Measurements from ENCODE around the gene LCORL.
"Not testable (repeated sequence)": the region's sequence is repeated elsewhere in the genome, so short reads cannot be mapped to it uniquely, and the experiment has no call there.

The LCORL gene

DNA sequence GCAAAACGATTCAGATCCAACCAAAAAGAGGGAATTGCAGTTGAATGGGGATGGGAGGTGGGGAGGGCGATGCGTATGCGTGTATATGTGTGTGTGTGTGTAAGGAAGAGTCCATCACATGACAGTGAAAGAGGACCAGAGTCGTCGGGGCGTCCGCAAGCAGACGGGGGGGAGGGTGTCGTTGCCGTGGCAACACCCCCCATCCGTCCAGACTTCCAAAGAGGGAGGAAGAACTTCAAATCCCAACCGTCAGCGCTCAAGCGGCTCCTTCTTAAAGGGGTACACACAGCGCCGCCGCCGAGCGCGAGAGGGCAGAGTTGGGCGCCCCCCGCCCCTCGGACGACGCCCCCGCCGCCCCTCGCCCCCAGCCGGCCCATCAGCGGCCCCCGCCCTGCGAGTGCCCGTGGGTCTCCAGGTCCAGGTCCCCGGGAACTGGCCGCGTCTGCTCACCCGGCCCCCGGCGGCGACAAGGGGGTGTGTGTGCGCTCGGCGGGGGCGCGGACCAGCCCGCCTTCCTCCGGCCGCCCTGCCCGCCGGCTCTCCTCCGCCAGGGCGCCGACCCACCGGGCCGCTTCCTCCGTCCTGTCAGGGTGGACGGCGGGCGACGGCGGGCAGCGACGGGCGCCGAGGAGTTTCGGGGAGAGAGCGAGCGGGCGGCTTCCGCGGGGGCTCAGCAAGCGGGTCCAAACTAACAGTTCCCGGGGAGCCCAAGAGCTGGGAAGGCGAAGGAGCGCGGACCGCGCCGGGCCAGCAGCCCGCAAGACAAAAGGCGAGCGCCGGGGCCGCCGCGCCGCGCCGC, 685 bp downstream of the LCORL start:
- DNase-seq (ENCODE audit: low read depth, low spot score), result peak; percentile 85
- TF ChIP-seq, protein P1, sequence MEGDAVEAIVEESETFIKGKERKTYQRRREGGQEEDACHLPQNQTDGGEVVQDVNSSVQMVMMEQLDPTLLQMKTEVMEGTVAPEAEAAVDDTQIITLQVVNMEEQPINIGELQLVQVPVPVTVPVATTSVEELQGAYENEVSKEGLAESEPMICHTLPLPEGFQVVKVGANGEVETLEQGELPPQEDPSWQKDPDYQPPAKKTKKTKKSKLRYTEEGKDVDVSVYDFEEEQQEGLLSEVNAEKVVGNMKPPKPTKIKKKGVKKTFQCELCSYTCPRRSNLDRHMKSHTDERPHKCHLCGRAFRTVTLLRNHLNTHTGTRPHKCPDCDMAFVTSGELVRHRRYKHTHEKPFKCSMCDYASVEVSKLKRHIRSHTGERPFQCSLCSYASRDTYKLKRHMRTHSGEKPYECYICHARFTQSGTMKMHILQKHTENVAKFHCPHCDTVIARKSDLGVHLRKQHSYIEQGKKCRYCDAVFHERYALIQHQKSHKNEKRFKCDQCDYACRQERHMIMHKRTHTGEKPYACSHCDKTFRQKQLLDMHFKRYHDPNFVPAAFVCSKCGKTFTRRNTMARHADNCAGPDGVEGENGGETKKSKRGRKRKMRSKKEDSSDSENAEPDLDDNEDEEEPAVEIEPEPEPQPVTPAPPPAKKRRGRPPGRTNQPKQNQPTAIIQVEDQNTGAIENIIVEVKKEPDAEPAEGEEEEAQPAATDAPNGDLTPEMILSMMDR (IDR thresholded peaks at IDR 0.05; ENCODE audit: low read depth, low read length), result no peak
- in situ Hi-C loops (cut with HindIII; ENCODE audit: low sequenced_read_pairs), result no loop called here
- H3K4me3 ChIP-seq (ENCODE audit: low read depth, low read length), result peak overlapping the region; percentile 90

DNA sequence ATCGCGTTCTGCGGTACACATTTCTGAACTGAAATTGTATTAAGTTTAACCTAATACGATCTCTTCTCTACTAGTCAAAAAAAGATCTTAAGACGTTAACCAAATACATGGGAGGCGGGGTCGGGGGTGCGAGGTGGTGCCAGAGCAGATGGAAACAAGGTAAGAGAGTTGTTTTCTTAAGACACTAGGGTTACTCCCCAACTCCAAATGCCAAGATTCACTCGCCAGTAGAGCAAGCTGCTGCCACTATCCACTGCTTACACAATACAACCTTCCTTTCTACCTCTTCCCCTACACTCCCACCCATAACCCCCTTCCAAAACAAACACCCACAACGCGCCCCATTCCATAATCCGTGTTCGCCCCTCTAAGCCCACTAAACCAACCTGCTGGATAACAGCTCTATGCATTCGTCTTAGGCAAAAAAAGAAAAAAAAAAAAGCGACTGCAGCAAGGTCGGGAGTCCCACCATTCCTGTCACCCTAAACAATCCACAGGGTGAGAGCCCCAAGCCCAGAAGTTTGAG, 1.3 kb downstream of the LCORL start:
- peak; percentile 16 for DNase-seq (ENCODE audit: low read depth, low spot score)
- in situ Hi-C loops (cut with HindIII; ENCODE audit: low sequenced_read_pairs), result no loop called here

DNA sequence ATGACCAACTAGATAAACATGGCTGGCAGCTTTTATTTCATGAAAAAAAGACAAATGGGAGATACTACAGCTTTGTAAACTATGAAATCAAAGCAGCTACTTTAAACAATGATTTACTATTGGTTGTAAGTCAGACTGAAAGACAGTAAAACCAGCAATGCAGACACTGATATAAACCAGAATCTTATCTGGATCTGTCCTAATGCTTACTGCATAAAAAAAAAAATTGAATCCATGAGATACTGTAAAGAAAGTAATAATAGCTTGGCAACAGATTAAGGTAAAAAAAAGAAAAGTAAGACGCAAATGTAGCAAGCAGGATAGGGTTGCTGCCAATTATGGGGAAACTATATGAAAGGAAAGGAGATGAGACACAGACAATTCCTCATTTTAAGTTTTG, 7.3 kb downstream of the LCORL start:
- no peak for DNase-seq (ENCODE audit: low read depth, low spot score)
- TF ChIP-seq, protein P1 (IDR thresholded peaks at IDR 0.05; ENCODE audit: low read depth, low read length), result no peak
- H3K4me3 ChIP-seq (ENCODE audit: low read depth, low read length), result no peak overlapping the region
- in situ Hi-C loops (cut with HindIII; ENCODE audit: low sequenced_read_pairs), result no loop called here

More for the DNA sequence above, 1.3 kb downstream of the LCORL start:
- TF ChIP-seq, protein P1 (IDR thresholded peaks at IDR 0.05; ENCODE audit: low read depth, low read length), result no peak
- peak overlapping the region; percentile 90 for H3K4me3 ChIP-seq (ENCODE audit: low read depth, low read length)

DNA sequence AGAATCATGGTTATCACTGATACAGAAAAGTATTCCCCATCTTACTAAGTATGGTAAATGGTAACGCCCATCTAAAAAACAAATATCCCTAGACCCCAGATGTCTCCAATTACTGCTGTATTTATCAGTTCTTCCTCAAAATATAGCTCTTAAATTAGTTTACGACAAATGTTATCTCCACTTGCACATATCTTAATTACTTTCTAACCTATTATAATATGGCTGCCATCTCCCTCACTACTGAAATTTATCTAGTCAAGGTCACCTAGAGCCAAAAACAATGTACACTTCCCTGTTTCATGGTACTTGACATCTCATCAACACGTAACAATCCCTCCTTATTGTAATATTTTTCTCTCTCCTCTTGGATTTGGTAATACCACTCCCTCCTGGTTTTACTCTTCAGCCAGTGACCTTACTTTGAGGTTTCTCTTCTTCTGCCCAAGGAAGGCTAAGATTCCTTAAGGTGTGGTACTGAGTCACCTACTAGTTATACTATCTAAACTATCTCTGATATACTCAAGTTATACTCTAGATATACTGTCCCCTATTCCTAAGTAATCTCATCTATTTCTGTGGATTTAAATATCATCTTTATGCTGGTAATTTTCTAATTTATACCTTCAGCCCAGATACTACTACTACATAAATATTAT, 8.6 kb downstream of the LCORL start:
- DNase-seq (ENCODE audit: low read depth, low spot score), result no peak
- TF ChIP-seq, protein P1 (IDR thresholded peaks at IDR 0.05; ENCODE audit: low read depth, low read length), result no peak
- H3K4me3 ChIP-seq (ENCODE audit: low read depth, low read length), result no peak overlapping the region
- in situ Hi-C loops (cut with HindIII; ENCODE audit: low sequenced_read_pairs), result no loop called here

DNA sequence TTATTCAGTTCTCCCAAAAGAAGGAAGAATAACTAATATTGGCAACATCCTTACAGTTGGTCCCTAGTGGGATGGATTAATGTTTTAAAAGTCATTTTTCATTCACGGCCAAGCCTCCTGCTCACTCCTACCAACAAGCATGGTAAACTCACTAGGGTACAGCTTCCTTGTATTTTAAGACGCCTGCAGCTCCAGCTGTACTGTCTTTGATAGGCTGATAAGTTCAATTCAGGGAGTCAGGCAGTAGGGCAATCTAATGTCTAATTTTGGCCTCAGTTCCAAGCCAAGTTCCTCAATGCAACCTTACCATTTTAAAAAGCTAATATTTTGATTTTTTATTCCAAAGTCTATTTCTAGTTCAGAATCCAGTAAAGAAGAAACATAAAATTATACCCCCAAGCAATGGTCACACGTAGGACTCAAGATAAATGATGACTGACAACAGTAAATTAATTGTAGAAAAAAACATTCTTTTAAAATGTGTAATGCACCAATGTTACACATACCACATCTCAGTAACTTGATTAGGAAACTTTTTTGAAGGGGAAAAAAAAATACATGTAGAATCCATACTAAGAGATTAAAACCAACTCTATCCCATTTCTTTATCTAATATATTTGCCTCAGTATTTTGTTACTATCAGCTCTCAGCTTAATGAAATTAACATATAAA, 9.3 kb downstream of the LCORL start:
- H3K4me3 ChIP-seq (ENCODE audit: low read depth, low read length), result no peak overlapping the region
- DNase-seq (ENCODE audit: low read depth, low spot score), result no peak
- TF ChIP-seq, protein P1 (IDR thresholded peaks at IDR 0.05; ENCODE audit: low read depth, low read length), result no peak
- in situ Hi-C loops (cut with HindIII; ENCODE audit: low sequenced_read_pairs), result no loop called here

DNA sequence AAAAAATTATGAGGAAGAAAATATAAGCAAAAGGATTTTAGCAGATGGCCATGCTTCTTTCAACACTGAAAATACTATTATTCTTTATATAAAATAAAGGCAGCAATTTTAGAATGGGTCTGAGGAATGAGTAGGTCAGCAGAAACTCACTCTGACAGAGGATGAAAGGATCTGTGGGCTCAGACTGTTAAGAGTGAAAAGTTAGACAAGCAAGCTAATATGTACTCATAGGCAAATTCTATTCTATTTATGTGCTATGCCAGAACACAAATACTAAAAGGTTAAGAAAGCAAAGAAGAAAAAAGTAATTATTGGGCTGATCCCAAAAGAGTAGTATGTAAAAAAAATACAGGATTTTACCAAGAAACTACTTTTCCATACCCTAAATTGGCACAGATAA, 13.9 kb downstream of the LCORL start:
- no peak for DNase-seq (ENCODE audit: low read depth, low spot score)
- in situ Hi-C loops (cut with HindIII; ENCODE audit: low sequenced_read_pairs), result no loop called here
- no peak overlapping the region for H3K4me3 ChIP-seq (ENCODE audit: low read depth, low read length)
- TF ChIP-seq, protein P1 (IDR thresholded peaks at IDR 0.05; ENCODE audit: low read depth, low read length), result no peak

DNA sequence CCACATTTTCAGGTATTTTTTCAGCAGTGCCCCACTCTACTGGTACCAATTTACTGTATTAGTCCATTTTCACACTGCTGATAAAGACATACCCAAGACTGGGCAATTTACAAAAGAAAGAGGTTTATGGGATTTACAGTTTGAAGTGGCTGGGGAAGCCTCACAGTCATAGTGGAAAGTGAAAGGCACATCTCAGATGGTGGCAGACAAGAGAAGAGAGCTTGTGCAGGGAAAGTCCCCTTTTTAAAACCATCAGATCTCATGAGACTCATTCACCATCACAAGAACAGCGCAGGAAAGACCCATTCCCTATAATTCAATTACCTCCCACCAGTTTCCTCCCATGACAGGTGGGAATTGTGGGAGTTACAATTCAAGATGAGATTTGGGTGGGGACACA, 15.1 kb downstream of the LCORL start:
- DNase-seq (ENCODE audit: low read depth, low spot score); in situ Hi-C loops (cut with HindIII; ENCODE audit: low sequenced_read_pairs); H3K4me3 ChIP-seq (ENCODE audit: low read depth, low read length): not testable (repeated sequence)

All from astrocyte of the spinal cord (primary cell).